ENCODE data around the gene ARL6. TPM values are rescaled to one million over a fixed set of nuclear protein-coding genes. Genes with fewer than 3 reads are reported as not detected.

Gene ARL6
- total and polyA plus RNA-seq, 2 donors (not counting 3 experiments of a cell fraction or from before 2014, with no cell fraction given): 3.6 to 5.8 TPM

DNA sequence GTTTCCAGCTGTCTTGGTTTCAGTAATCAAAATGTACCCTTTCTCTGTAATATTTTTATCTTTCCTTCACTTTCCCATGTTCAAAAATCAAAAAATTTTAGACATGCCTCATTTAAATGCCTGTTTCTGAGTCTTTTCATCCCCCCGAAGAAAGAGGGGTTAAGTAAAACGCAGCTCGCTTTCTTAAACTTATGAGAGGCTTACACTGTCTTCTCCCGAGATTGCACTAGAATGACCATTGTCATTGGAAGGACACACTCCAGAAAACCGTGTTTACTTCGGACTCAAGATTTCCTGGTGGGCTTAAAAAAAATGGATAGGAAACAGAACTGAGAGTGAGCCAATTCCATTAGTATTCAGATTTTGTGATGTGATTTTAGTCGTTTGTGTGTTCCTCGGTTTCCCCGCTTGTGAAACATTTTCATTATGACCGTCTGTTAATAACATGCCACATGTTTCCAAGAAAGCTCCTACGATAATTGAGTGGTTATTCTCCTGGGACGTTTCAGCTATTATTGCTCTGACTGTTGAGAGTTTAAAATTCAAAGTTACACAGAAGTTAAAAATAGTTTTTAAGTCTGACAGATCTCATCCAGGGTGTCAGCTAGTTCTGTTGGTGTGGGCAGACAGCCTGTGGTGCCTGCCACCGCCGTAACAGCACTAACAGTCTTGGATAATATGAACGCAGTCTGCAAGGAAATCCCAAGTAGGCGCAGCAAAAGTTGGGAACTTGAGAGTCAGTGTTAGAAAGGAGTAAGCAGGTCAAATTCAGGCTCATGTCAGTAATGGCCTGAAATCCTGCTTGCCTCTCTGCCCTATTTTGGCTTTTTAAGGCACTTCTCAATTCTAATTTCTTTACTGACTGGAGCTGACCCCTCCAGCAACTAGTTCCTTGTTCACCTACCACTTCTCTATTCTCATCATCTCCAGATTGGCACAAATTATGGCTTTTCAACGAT, 58.8 kb downstream of the ARL6 start:
- Histone ChIP-seq H3K4me1 (ENCODE audit: control insufficient read depth, extremely low read depth, insufficient read depth, low read length) (peaks cover 14% of the 10 kb centered on the region), H3K9me3 (replicated peaks; ENCODE audit: control insufficient read depth, insufficient read depth, low read length) (no peaks in the 10 kb centered on the region), H3K27ac (ENCODE audit: insufficient read depth, low read depth, low read length) (no peak overlapping the region), H4K20me1 (replicated peaks; ENCODE audit: control insufficient read depth, extremely low read depth, insufficient read depth, low read length) (no peaks in the 10 kb centered on the region), H3K9me1 (replicated peaks; ENCODE audit: control insufficient read depth, extremely low read depth, insufficient read depth, low read length) (no peaks in the 10 kb centered on the region), H3K4me2 (ENCODE audit: insufficient read depth, low read length) (peak overlapping the region; percentile 96), H3K27me3 (ENCODE audit: control insufficient read depth in 2 of 2, insufficient read depth in 2 of 2, low read length in 2 of 2) (peaks cover 0 to 2% of the 10 kb centered on the region in 2 experiments), H2AFZ (ENCODE audit: low read depth, low read length) (peak overlapping the region; percentile 50), H3K36me3 (ENCODE audit: control insufficient read depth in 2 of 2, extremely low read depth in 1 of 2, insufficient read depth in 2 of 2, low read length in 2 of 2) (no peaks in the 10 kb centered on the region), H3K4me3 (replicated peaks in 1 of 3; ENCODE audit: insufficient read depth in 1 of 3, low read depth in 1 of 3, low read length in 3 of 3) (peak overlapping the region; percentile 61 to 96 (median 89)), H3K79me2 (ENCODE audit: control insufficient read depth, insufficient read depth, low read length) (peaks cover 14% of the 10 kb centered on the region), H3K9ac (replicated peaks; ENCODE audit: extremely low read depth, insufficient read depth, low read length) (peak overlapping the region; percentile 84)
- no TSS peak for BruUV-seq (replicated peaks)
- dilution Hi-C loops (cut with MboI; ENCODE audit: extremely low pct_ligation_motif_present, low sequenced_read_pairs): no loop called here
- TF ChIP-seq FOS (IDR thresholded peaks at IDR 0.05; ENCODE audit: borderline replicate concordance, insufficient read depth, low read length): no peak
- TF ChIP-seq CTCF (IDR thresholded peaks at IDR 0.05; ENCODE audit: extremely low read depth in 1 of 2, insufficient read depth in 1 of 2, low read depth in 1 of 2, low read length in 2 of 2): no peak
- no peak for TF ChIP-seq POLR2AphosphoS5 (IDR thresholded peaks at IDR 0.05; ENCODE audit: insufficient read depth, low read depth, low read length)
- TF ChIP-seq MYC (IDR thresholded peaks at IDR 0.05; ENCODE audit: low read depth, low read length): no peak
- TF ChIP-seq POLR2A (IDR thresholded peaks at IDR 0.05; ENCODE audit: low read depth, low read length): no peak
- TF ChIP-seq GATA2 (IDR thresholded peaks at IDR 0.05; ENCODE audit: insufficient read depth, insufficient read length, low read depth, low read length): no peak
- TF ChIP-seq, protein P1, sequence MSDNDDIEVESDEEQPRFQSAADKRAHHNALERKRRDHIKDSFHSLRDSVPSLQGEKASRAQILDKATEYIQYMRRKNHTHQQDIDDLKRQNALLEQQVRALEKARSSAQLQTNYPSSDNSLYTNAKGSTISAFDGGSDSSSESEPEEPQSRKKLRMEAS (IDR thresholded peaks at IDR 0.05; ENCODE audit: insufficient read depth, insufficient read length): no peak
- TF ChIP-seq EZH2 (IDR thresholded peaks at IDR 0.05; ENCODE audit: borderline replicate concordance, low read depth, low read length, severe bottlenecking): no peak
- TF ChIP-seq JUN (IDR thresholded peaks at IDR 0.05; ENCODE audit: borderline replicate concordance, insufficient read depth, insufficient read length, low read depth): no peak
- CTCF ChIA-PET: interaction anchor here (1.5 to 3.2 kb wide), 5 partner anchors 8 to 199 kb away, joined by 4 to 27 read pairs (median 9); no protein-coding TSS in a partner anchor
- intact Hi-C loops (cut with micrococcal nuclease): loop anchor here (2.0 to 5.0 kb wide), 3 partner anchors 59 to 74 kb away; partner anchors contain the start of gene ARL6
- POLR2A ChIA-PET: no interaction called here
- FAIRE-seq (peak; percentile 24), DNase-seq (ENCODE audit: low read depth, low spot score) (peak; percentile 37)

Data from endothelial cell of umbilical vein (primary cell).